HEK293 (cell line): ENCODE measurements around the gene SARS2.

Experiments
- CTCF ChIA-PET: fragments of 350-600 bp; formaldehyde crosslinking; extraction: SDS; loops from one replicate; lab custom pipeline; 2021; ENCODE audit warnings: antibody characterized with exemption; lab: Yijun Ruan, JAX
- POLR2A ChIA-PET: fragments of 300-600 bp; formaldehyde crosslinking; extraction: SDS; loops from one replicate; lab custom pipeline; 2020; ENCODE audit warnings: antibody characterized with exemption, inconsistent platforms; lab: Yijun Ruan, JAX
- H3K27ac ChIP-seq: fragments of 200-500 bp; sonication (Bioruptor generic); 2 replicates; pipeline ENCODE4 v1.5.1; 2014; ENCODE audit warnings: low read depth, low read length, control low read depth, inconsistent platforms; ENCODE audit errors: extremely low read depth
- H3K36me3 ChIP-seq, 2 experiments: fragments of 200-500 bp in 1 of 2; sonication (Bioruptor generic) in 1 of 2; 1 replicate in 1 of 2; 2 replicates in 1 of 2; pipeline ENCODE4 v1.5.1; 2014 to 2017; ENCODE audit warnings: inconsistent platforms in 2 of 2, low read length in 2 of 2; ENCODE audit not compliant: control insufficient read depth in 2 of 2, insufficient read depth in 1 of 2
- H3K4me1 ChIP-seq: fragments of 200-500 bp; sonication (Bioruptor generic); 2 replicates; pipeline ENCODE4 v1.5.1; 2014; ENCODE audit warnings: mild to moderate bottlenecking, low read length, inconsistent platforms; ENCODE audit not compliant: control insufficient read depth, insufficient read depth
- H3K4me3 ChIP-seq: 2 replicates; pipeline ENCODE4 v1.5.1; 2011; ENCODE audit warnings: low read depth, mild to moderate bottlenecking, control low read depth, low read length, moderate library complexity
- H3K9me3 ChIP-seq: fragments of 200-500 bp; sonication (Bioruptor generic); 2 replicates; pipeline ENCODE4 v1.5.1; 2014; ENCODE audit warnings: low read depth, low read length, inconsistent platforms; ENCODE audit not compliant: control insufficient read depth, insufficient read depth
- BCL11A ChIP-seq: fragments of 450-650 bp; formaldehyde crosslinking; IDR thresholded peaks from 2 replicates; pipeline ENCODE4 v1.5.1; 2016; ENCODE audit warnings: low read depth, missing biosample characterization, missing genetic modification characterization
- GLI4 ChIP-seq: fragments of 450-650 bp; formaldehyde crosslinking; IDR thresholded peaks from 2 replicates; pipeline ENCODE4 v1.5.1; 2016; ENCODE audit warnings: missing biosample characterization, missing genetic modification characterization
- ZBTB17 ChIP-seq: fragments of 450-650 bp; formaldehyde crosslinking; IDR thresholded peaks from 2 replicates; pipeline ENCODE4 v1.5.1; 2016; ENCODE audit warnings: missing biosample characterization, missing genetic modification characterization
- ZIC2 ChIP-seq: fragments of 450-650 bp; formaldehyde crosslinking; IDR thresholded peaks from 2 replicates; pipeline ENCODE4 v1.5.1; 2016; ENCODE audit warnings: missing biosample characterization, missing genetic modification characterization
- ZNF155 ChIP-seq: fragments of 450-650 bp; formaldehyde crosslinking; IDR thresholded peaks from 2 replicates; pipeline ENCODE4 v1.5.1; 2016; ENCODE audit warnings: missing biosample characterization, missing genetic modification characterization
- ZNF16 ChIP-seq: fragments of 450-650 bp; formaldehyde crosslinking; IDR thresholded peaks from 2 replicates; pipeline ENCODE4 v1.5.1; 2016; ENCODE audit warnings: low read depth, missing biosample characterization, missing genetic modification characterization
- ZNF223 ChIP-seq: fragments of 450-650 bp; formaldehyde crosslinking; IDR thresholded peaks from 2 replicates; pipeline ENCODE4 v1.5.1; 2016; ENCODE audit warnings: missing biosample characterization, missing genetic modification characterization
- ZNF239 ChIP-seq: fragments of 450-650 bp; formaldehyde crosslinking; IDR thresholded peaks from 2 replicates; pipeline ENCODE4 v1.5.1; 2016; ENCODE audit warnings: missing biosample characterization, missing genetic modification characterization
- ZNF324 ChIP-seq: fragments of 450-650 bp; formaldehyde crosslinking; IDR thresholded peaks from 2 replicates; pipeline ENCODE4 v1.5.1; 2016; ENCODE audit warnings: missing biosample characterization, missing genetic modification characterization
- TF ChIP-seq, protein P1 (sequence below): fragments of 450-650 bp; formaldehyde crosslinking; IDR thresholded peaks from 2 replicates; pipeline ENCODE4 v1.5.1; 2016; ENCODE audit warnings: missing biosample characterization, missing genetic modification characterization, low read depth
- TF ChIP-seq, protein P2 (sequence below): fragments of 450-650 bp; formaldehyde crosslinking; IDR thresholded peaks from 2 replicates; pipeline ENCODE4 v1.5.1; 2016; ENCODE audit warnings: missing biosample characterization, missing genetic modification characterization, low read depth
- TF ChIP-seq, protein P3 (sequence below): fragments of 450-650 bp; formaldehyde crosslinking; IDR thresholded peaks from 2 replicates; pipeline ENCODE4 v1.5.1; 2016; ENCODE audit warnings: missing biosample characterization, missing genetic modification characterization
- TF ChIP-seq, protein P4 (sequence below): fragments of 450-650 bp; formaldehyde crosslinking; IDR thresholded peaks from 2 replicates; pipeline ENCODE4 v1.5.1; 2016; ENCODE audit warnings: missing biosample characterization, missing genetic modification characterization
- TF ChIP-seq, protein P5 (sequence below): fragments of 450-650 bp; formaldehyde crosslinking; IDR thresholded peaks from 2 replicates; pipeline ENCODE4 v1.5.1; 2017; ENCODE audit warnings: missing biosample characterization, missing genetic modification characterization
- TF ChIP-seq, protein P6 (sequence below): fragments of 450-650 bp; formaldehyde crosslinking; IDR thresholded peaks from 2 replicates; pipeline ENCODE4 v1.5.1; 2017; ENCODE audit warnings: missing biosample characterization, missing genetic modification characterization
- TF ChIP-seq, protein P7 (sequence below): fragments of 450-650 bp; formaldehyde crosslinking; IDR thresholded peaks from 2 replicates; pipeline ENCODE4 v1.5.1; 2016; ENCODE audit warnings: missing biosample characterization, missing genetic modification characterization

Gene SARS2

DNA sequence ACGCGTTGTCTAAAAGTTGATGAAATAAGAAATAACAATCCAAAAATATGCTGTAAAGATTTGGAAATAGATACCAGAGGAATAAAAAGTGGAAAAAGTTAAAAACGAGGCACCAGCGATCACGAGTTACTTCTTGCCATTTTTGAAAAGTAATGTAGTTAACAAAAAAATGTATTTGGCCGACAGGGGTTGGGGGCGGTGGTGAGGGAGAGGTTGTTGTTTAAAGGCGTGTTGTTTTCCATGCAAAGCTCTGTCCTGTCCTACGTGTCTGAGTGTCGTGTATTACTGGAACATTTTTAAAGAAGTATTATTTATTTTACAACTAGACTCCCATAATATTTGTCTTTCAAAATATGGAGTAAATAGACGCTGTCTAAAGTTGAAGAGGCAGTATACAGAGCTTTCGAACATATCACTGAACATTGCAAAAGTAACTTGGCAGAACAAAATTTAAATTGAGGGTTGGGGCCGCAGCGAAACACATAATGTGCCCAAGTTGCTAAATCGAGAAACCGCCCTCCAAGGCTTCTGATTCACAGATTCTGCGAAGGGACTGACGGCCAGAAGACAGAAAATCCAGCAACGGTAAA, 44.2 kb upstream of the SARS2 start:
- CTCF ChIA-PET = interaction anchor here (0.7 to 5.9 kb wide), 14 partner anchors 9 to 572 kb away, joined by 3 to 62 read pairs (median 4); partner anchors contain the start of genes FAM98C, FBXO27, MRPS12 and SARS2

DNA sequence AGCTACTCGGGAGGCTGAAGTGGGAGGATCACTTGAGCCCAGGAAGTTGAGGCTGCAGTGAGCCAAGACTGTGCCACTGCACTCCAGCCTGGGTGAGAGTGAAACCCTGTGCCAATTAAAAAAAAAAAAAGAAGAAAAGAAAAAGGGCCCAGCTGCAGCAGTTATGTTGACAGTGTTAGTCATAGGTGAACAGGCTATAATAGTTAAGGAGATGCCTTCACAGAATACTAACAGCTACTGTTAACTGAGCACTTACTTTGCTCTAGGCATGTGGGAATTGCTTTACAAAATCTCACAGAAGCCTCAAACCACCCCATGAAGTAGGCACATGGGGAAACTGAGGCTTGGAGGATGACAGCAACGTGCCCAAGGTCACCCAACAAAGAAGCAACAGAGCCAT, 41.1 kb upstream of the SARS2 start:
- H3K36me3 ChIP-seq = peaks cover 27 to 64% of the 10 kb centered on the region in 2 experiments
- POLR2A ChIA-PET = interaction anchor here (0.6 to 1.3 kb wide), 3 partner anchors 41 to 134 kb away, joined by 3 to 5 read pairs (median 4); partner anchors contain the start of genes MRPS12 and SARS2
- H3K4me3 ChIP-seq = no peak overlapping the region
- H3K9me3 ChIP-seq = no peaks in the 10 kb centered on the region
- CTCF ChIA-PET = interaction anchor here (0.5 to 4.7 kb wide), 9 partner anchors 8 to 377 kb away, joined by 3 to 35 read pairs (median 4); partner anchors contain the start of genes MRPS12 and SARS2
- H3K27ac ChIP-seq = no peak overlapping the region
- peaks cover 22% of the 10 kb centered on the region for H3K4me1 ChIP-seq
- TF ChIP-seq, protein P1, sequence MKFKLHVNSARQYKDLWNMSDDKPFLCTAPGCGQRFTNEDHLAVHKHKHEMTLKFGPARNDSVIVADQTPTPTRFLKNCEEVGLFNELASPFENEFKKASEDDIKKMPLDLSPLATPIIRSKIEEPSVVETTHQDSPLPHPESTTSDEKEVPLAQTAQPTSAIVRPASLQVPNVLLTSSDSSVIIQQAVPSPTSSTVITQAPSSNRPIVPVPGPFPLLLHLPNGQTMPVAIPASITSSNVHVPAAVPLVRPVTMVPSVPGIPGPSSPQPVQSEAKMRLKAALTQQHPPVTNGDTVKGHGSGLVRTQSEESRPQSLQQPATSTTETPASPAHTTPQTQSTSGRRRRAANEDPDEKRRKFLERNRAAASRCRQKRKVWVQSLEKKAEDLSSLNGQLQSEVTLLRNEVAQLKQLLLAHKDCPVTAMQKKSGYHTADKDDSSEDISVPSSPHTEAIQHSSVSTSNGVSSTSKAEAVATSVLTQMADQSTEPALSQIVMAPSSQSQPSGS (tag by site-specific recombination) = no peak
- TF ChIP-seq GLI4 (no peak), BCL11A (tag by site-specific recombination) (0 out of 2 replicates have a peak, but pooled peaks have one; percentile 13)
- TF ChIP-seq, protein P2, sequence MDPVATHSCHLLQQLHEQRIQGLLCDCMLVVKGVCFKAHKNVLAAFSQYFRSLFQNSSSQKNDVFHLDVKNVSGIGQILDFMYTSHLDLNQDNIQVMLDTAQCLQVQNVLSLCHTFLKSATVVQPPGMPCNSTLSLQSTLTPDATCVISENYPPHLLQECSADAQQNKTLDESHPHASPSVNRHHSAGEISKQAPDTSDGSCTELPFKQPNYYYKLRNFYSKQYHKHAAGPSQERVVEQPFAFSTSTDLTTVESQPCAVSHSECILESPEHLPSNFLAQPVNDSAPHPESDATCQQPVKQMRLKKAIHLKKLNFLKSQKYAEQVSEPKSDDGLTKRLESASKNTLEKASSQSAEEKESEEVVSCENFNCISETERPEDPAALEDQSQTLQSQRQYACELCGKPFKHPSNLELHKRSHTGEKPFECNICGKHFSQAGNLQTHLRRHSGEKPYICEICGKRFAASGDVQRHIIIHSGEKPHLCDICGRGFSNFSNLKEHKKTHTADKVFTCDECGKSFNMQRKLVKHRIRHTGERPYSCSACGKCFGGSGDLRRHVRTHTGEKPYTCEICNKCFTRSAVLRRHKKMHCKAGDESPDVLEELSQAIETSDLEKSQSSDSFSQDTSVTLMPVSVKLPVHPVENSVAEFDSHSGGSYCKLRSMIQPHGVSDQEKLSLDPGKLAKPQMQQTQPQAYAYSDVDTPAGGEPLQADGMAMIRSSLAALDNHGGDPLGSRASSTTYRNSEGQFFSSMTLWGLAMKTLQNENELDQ = no peak
- TF ChIP-seq, protein P3, sequence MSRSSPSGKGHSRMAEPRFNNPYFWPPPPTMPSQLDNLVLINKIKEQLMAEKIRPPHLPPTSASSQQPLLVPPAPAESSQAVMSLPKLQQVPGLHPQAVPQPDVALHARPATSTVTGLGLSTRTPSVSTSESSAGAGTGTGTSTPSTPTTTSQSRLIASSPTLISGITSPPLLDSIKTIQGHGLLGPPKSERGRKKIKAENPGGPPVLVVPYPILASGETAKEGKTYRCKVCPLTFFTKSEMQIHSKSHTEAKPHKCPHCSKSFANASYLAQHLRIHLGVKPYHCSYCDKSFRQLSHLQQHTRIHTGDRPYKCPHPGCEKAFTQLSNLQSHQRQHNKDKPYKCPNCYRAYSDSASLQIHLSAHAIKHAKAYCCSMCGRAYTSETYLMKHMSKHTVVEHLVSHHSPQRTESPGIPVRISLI (tag by site-specific recombination) = no peak

More for the DNA sequence above, 44.2 kb upstream of the SARS2 start:
- Histone ChIP-seq H3K36me3 (peaks cover 12 to 34% of the 10 kb centered on the region in 2 experiments), H3K9me3 (no peaks in the 10 kb centered on the region), H3K27ac (peak overlapping the region; percentile 96), H3K4me3 (peak overlapping the region; percentile 65), H3K4me1 (peaks cover 32% of the 10 kb centered on the region)
- POLR2A ChIA-PET = interaction anchor here (0.6 to 2.6 kb wide), 13 partner anchors 8 to 737 kb away, joined by 3 to 24 read pairs (median 5); partner anchors contain the start of genes FBXO27, MRPS12, RPS16 and SAMD4B
- TF ChIP-seq ZNF16 (tag by site-specific recombination) (no peak), ZIC2 (no peak), ZNF223 (tag by site-specific recombination) (0 out of 2 replicates have a peak, but pooled peaks have one; percentile 31), ZNF324 (tag by site-specific recombination) (no peak), ZNF155 (tag by site-specific recombination) (0 out of 2 replicates have a peak, but pooled peaks have one; percentile 23), ZNF239 (tag by site-specific recombination) (no peak), ZBTB17 (0 out of 2 replicates have a peak, but pooled peaks have one; percentile 86)
- TF ChIP-seq, protein P4, sequence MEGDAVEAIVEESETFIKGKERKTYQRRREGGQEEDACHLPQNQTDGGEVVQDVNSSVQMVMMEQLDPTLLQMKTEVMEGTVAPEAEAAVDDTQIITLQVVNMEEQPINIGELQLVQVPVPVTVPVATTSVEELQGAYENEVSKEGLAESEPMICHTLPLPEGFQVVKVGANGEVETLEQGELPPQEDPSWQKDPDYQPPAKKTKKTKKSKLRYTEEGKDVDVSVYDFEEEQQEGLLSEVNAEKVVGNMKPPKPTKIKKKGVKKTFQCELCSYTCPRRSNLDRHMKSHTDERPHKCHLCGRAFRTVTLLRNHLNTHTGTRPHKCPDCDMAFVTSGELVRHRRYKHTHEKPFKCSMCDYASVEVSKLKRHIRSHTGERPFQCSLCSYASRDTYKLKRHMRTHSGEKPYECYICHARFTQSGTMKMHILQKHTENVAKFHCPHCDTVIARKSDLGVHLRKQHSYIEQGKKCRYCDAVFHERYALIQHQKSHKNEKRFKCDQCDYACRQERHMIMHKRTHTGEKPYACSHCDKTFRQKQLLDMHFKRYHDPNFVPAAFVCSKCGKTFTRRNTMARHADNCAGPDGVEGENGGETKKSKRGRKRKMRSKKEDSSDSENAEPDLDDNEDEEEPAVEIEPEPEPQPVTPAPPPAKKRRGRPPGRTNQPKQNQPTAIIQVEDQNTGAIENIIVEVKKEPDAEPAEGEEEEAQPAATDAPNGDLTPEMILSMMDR = peak; percentile 68
- TF ChIP-seq, protein P5, sequence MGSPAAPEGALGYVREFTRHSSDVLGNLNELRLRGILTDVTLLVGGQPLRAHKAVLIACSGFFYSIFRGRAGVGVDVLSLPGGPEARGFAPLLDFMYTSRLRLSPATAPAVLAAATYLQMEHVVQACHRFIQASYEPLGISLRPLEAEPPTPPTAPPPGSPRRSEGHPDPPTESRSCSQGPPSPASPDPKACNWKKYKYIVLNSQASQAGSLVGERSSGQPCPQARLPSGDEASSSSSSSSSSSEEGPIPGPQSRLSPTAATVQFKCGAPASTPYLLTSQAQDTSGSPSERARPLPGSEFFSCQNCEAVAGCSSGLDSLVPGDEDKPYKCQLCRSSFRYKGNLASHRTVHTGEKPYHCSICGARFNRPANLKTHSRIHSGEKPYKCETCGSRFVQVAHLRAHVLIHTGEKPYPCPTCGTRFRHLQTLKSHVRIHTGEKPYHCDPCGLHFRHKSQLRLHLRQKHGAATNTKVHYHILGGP (tag by site-specific recombination) = no peak
- TF ChIP-seq, protein P6, sequence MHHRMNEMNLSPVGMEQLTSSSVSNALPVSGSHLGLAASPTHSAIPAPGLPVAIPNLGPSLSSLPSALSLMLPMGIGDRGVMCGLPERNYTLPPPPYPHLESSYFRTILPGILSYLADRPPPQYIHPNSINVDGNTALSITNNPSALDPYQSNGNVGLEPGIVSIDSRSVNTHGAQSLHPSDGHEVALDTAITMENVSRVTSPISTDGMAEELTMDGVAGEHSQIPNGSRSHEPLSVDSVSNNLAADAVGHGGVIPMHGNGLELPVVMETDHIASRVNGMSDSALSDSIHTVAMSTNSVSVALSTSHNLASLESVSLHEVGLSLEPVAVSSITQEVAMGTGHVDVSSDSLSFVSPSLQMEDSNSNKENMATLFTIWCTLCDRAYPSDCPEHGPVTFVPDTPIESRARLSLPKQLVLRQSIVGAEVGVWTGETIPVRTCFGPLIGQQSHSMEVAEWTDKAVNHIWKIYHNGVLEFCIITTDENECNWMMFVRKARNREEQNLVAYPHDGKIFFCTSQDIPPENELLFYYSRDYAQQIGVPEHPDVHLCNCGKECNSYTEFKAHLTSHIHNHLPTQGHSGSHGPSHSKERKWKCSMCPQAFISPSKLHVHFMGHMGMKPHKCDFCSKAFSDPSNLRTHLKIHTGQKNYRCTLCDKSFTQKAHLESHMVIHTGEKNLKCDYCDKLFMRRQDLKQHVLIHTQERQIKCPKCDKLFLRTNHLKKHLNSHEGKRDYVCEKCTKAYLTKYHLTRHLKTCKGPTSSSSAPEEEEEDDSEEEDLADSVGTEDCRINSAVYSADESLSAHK (tag by site-specific recombination) = peak; percentile 98
- TF ChIP-seq, protein P7, sequence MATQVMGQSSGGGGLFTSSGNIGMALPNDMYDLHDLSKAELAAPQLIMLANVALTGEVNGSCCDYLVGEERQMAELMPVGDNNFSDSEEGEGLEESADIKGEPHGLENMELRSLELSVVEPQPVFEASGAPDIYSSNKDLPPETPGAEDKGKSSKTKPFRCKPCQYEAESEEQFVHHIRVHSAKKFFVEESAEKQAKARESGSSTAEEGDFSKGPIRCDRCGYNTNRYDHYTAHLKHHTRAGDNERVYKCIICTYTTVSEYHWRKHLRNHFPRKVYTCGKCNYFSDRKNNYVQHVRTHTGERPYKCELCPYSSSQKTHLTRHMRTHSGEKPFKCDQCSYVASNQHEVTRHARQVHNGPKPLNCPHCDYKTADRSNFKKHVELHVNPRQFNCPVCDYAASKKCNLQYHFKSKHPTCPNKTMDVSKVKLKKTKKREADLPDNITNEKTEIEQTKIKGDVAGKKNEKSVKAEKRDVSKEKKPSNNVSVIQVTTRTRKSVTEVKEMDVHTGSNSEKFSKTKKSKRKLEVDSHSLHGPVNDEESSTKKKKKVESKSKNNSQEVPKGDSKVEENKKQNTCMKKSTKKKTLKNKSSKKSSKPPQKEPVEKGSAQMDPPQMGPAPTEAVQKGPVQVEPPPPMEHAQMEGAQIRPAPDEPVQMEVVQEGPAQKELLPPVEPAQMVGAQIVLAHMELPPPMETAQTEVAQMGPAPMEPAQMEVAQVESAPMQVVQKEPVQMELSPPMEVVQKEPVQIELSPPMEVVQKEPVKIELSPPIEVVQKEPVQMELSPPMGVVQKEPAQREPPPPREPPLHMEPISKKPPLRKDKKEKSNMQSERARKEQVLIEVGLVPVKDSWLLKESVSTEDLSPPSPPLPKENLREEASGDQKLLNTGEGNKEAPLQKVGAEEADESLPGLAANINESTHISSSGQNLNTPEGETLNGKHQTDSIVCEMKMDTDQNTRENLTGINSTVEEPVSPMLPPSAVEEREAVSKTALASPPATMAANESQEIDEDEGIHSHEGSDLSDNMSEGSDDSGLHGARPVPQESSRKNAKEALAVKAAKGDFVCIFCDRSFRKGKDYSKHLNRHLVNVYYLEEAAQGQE = 0 out of 2 replicates have a peak, but pooled peaks have one; percentile 9
